HG03565 (cell line): ENCODE measurements around the gene TBCB.
"Not testable (repeated sequence)": the region's sequence is repeated elsewhere in the genome, so short reads cannot be mapped to it uniquely, and the experiment has no call there.

Experiments
- ATAC-seq: cut with Tn5 transposase; IDR thresholded peaks from one replicate; pipeline ENCODE4 v1.9.1; 2021; ENCODE audit warnings: mild to moderate bottlenecking, moderate library complexity; ENCODE audit not compliant: unreplicated experiment

TBCB gene

DNA sequence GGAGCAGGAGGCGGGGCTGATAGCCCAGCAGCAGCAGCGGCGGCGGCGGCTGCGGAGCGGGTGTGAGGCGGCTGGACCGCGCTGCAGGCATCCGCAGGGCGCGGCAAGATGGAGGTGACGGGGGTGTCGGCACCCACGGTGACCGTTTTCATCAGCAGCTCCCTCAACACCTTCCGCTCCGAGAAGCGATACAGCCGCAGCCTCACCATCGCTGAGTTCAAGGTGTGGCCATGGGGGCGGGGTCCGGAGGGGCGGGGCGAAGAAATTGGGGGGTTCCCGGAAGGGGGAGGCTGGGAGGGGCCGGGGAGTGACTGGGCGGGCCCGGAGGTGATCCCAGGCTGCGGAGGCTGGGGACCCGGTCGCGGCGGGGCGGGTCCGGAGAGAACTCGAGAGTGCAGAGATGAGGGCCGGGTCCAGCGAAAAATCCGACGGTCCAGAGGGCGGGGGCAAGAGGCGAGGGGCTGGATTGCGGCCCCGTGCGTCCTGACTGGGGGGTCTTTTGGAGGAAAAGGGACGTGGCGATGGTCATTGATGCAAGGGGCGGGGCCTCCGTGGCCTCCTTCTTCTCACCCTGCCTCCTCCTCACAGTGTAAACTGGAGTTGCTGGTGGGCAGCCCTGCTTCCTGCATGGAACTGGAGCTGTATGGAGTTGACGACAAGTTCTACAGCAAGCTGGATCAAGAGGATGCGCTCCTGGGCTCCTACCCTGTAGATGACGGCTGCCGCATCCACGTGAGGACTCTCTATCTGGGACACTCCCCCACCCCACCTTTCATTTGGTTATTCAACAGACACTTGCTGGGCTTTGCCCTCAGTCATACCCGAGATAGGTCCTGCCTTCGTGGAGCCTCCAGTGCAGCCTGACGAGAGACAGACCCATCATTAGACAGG lies at the start of gene TBCB:
Gene TBCB (plus strand): TSS at position 16 of the 891 bp plus-strand sequence. CDS start 93 bp downstream, at position 109.
- no peak for ATAC-seq

GRCh38 chr19:36067681-36068080 lies 47.6 kb upstream of the TBCB start:
- ATAC-seq = no peak

DNA sequence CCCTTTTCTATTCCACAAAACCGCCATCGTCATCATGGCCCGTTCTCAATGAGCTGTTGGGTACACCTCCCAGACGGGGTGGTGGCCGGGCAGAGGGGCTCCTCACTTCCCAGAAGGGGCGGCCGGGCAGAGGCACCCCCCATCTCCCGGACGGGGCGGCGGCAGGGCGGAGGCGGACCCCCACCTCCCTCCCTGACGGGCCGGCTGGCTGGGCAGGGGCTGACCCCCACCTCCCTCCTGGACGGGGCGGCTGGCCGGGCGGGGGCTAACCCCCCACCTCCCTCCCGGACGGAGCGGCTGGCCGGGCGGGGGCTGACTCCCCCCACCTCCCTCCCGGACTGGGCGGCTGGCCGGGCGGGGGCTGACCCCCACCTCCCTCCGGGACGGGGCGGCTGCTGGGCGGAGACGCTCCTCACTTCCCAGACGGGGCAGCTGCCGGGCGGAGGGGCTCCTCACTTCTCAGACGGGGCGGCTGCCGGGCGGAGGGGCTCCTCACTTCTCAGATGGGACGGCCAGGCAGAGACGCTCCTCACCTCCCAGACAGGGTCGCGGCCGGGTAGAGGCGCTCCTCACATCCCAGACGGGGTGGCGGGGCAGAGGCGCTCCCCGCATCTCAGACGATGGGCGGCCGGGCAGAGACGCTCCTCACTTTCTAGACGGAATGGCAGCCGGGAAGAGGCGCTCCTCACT lies 46.3 kb upstream of the TBCB start:
- ATAC-seq = not testable (repeated sequence)

GRCh38 chr19:36072081-36072480 lies 43.2 kb upstream of the TBCB start:
- ATAC-seq = no peak

- no peak for ATAC-seq
Observed at GRCh38 chr19:36073121-36073876, 42.0 kb upstream of the TBCB start.

DNA sequence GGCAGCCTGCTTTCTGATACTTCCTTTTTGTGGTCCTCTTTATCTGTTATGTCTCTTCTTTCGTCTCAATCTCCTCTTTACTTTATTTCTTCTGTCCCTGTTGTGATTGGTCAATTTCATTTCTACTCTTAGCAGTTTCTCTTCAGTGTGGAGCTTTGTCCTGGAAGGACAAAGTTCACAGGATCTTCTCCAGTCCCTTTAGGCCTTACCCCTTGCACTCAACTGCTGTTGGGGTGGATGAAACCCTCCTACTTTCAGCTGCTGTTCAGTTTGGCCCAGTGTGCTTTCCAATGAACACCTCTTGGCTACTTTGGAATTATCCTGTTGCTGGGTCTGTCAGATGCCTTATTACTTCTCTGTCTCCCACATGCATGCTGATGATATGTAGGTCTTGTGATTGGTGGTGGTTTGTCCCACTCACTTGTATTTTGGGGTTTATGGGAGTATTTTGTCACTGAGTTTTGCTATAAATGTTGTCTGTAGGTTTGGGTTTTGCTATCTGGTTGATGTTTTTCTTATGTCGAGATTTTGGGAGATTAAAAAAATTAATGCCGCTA lies 35.8 kb upstream of the TBCB start:
- no peak for ATAC-seq

DNA sequence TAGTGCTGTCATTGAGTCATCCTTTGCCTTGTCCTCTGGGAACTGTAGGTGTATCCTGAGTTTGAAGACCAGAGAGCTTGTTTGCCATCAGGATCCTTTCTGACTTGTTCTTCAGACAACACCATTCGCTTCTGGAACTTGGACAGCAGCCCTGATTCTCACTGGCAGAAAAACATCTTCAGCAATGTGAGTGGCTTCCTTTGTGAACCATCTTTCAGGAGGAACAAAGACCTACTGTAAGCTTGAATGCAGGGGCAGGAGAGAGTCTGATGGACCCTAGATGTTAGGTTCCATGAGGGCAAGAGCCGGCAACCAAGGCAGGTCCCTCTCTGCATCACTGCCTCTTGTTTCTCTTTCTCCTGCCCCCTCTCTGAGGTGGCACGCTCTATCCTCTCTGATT lies 33.9 kb upstream of the TBCB start:
- ATAC-seq = no peak

- no peak for ATAC-seq
Observed at GRCh38 chr19:36081894-36082293, 33.4 kb upstream of the TBCB start.

DNA sequence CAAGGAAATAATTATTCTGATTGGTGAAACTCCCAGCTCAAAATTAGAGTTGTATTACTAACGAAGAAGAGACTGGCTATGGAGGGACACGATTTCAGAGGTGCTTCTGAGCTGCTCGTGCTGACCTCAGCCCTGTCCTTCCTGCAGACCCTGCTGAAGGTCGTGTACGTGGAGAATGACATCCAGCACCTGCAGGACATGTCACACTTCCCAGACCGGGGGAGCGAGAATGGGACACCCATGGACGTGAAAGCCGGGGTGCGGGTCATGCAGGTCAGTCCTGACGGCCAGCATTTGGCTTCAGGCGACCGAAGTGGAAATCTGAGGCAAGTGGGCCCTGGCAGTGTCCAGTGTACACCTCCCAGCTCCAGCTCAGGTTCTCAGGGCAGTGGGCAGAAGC lies 32.4 kb upstream of the TBCB start:
- no peak for ATAC-seq

DNA sequence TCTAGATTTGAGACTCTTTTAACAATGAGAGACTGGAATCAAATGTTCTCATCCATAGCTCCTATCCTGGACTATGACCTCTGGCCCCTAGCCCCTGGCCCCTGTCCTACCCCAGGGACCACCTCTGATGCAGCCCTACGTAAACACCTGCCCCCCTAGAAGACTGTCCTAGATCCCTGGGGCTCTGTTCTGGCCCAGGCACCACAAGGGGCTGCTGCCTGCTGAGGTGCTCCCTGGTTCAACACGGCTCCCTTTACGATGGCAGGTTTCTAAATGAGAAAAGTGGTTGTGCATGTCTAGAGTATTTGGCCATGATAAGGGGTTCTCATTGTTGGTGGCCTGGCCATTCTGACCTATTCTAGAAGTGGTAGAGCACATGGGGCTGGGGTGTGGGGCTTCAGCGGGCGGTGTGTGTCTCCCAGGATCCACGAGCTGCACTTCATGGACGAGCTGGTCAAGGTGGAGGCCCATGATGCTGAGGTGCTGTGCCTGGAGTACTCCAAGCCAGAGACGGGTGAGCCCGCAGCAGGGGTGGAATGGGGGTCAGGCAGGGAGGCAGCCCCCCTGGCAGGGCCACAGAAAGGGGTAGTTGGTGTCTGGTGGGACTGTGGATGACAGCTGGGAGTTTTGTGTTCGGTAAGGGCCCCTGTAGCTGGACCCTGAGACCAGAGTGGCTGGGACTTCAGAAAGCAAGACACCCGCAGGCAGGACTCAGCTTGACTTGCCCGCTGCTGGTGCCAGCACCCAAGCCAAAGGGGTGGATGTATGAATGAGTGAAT lies 30.8 kb upstream of the TBCB start:
- ATAC-seq = no peak

DNA sequence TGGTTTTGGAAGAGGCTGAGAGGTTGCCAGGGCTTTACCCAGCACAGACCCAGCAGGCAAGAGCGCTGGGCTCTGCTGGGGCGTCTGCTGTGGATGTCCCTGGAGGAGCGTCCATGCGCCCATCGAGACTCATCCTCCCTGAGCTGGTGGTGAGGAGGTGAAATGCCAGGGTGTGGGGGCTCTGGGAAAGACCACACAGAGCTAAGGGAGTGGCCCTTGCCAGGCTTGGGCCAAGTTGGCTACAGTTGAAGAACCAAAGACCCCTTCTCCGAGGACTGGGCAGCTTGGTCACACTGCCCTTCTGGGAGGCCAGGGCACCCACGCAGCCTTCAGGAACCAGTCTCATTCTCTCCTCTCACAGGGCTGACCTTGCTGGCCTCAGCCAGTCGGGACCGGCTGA lies 28.9 kb upstream of the TBCB start:
- no peak for ATAC-seq

DNA sequence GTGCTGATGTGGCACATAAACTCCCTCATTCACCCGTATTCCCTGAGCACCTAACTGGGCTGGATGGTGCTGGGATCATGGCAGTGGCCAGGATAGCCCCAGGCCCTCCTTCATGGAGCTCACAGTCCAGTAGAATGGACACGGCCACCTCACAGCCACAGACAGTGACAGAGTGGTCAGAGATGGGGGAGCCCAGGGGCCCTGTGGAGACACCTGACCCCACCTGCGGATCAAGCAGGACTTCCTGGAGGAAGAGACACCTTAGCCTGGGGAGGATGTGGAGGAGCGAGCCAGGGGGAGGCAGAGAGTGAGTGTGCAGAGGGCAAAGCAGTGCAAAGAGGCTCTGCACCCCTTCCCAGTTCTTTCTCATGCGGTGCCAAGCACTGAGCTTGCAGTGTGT lies 25.4 kb upstream of the TBCB start:
- ATAC-seq = no peak

DNA sequence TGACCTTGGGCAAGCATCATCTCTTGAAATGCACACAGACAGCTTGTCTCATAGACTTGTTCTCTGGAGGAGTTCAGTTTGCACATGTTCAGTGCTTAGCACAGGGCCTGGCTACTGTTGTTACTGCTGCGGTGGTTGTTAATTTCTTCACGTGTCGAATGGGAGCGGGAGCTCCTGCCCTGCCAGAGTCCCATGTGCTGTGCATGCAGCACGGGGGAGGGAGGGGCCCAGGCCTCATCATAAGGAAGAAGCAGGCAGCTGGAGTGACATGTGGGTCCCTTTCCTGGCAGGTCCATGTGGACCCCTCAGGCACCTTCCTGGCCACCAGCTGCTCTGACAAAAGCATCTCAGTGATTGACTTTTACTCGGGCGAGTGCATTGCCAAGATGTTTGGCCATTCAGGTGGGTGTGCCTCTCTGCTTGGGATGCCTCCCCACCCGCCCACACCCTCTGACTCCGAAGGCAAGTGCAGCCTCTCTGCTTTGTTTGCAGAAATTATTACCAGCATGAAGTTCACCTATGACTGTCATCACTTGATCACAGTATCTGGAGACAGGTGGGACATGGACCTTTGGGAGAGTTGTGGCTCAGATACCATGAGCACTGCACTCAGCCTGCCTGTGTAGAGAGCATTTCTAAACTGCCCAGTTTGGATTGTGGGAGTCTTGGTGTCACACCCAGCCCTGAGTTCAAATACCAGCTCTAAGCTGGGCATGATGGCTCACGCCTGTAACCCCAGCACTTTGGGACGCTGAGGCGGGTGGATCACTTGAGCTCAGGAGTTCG lies 24.2 kb upstream of the TBCB start:
- ATAC-seq = no peak

GRCh38 chr19:36092566-36092965 lies 22.7 kb upstream of the TBCB start:
- no peak for ATAC-seq

DNA sequence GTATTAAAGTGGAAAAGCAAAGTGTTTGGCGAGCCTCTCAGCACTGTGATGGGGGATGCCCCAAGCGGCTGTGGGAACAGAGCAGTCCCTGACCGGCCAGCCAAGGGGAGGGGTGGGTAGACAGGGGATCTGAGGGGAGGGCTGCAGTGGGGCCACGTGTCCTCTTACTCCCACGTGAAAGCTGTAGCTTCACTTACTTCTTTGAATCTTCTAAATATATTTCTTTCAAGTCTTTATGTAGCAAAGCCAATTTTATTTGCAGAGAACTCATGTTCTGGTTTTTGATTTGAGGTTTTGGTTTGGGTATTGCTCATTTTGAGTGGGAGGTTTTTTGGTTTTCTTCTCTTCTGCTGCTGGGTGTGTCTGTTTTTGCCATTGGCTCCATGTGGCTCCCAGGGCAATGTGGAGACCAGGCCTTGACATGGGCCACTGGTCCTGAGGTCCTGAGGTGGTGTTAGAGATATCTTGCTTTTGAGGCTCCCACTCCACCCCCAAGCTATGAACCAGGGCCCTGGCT lies 22.1 kb upstream of the TBCB start:
- no peak for ATAC-seq

DNA sequence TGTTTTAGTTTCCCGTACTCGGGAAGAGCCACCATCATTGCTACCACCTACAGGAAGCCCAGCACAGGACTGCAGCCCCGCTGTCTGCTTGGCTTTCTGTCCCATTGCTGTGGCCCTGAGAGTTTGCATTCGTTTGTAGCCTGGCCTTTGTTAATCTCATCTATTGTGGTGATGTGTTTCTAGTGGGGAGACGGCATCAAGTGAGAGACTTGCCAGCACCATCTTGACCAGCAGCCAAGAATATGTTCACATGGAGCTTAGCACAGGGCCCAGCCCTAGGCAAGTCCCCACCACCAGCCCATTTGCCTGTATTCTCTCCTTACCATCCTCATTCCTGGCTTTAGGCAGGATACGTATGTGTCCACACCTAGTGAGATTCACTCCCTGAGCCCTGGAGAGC lies 21.6 kb upstream of the TBCB start:
- ATAC-seq = no peak

- ATAC-seq = no peak
Observed at GRCh38 chr19:36097036-36097435, 18.2 kb upstream of the TBCB start.

GRCh38 chr19:36099166-36099785 lies 16.0 kb upstream of the TBCB start:
- ATAC-seq = no peak

DNA sequence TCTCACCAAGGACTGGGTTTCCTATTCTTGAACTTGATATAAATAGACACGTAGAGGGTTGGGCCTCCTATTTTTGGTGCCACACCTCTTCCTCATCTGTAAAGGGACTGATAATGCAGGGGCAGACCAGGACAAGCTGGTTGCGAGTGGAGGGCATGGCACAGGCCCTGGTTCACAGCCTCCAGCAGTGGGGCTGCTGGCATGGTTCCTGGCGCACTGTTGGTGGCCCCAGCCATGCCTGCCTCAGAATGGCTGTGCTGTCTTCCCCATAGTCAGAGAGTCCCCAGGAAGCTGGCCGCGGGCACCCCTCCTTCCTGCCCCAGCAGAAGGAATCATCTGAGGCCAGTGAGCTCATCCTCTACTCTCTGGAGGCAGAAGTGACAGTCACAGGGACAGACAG lies 14.8 kb upstream of the TBCB start:
- no peak for ATAC-seq
